GM12873 (cell line): ENCODE results near the gene RAB11FIP3.

Source experiments
- TF ChIP-seq, protein P1 (sequence below): IDR thresholded peaks from 2 replicates; pipeline ENCODE4 v1.5.1; 2012; ENCODE audit warnings: low read depth, mild to moderate bottlenecking, moderate library complexity, low read length, control low read depth; ENCODE audit not compliant: insufficient read depth; ENCODE audit errors: missing control alignments

Gene RAB11FIP3

GRCh38 chr16:549544-550263 is 124.3 kb downstream of the RAB11FIP3 start:
- TF ChIP-seq, protein P1, sequence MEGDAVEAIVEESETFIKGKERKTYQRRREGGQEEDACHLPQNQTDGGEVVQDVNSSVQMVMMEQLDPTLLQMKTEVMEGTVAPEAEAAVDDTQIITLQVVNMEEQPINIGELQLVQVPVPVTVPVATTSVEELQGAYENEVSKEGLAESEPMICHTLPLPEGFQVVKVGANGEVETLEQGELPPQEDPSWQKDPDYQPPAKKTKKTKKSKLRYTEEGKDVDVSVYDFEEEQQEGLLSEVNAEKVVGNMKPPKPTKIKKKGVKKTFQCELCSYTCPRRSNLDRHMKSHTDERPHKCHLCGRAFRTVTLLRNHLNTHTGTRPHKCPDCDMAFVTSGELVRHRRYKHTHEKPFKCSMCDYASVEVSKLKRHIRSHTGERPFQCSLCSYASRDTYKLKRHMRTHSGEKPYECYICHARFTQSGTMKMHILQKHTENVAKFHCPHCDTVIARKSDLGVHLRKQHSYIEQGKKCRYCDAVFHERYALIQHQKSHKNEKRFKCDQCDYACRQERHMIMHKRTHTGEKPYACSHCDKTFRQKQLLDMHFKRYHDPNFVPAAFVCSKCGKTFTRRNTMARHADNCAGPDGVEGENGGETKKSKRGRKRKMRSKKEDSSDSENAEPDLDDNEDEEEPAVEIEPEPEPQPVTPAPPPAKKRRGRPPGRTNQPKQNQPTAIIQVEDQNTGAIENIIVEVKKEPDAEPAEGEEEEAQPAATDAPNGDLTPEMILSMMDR, result no peak

- TF ChIP-seq, protein P1, result no peak
These were observed 125.8 kb downstream of the RAB11FIP3 start for GRCh38 chr16:551210-551609.

DNA sequence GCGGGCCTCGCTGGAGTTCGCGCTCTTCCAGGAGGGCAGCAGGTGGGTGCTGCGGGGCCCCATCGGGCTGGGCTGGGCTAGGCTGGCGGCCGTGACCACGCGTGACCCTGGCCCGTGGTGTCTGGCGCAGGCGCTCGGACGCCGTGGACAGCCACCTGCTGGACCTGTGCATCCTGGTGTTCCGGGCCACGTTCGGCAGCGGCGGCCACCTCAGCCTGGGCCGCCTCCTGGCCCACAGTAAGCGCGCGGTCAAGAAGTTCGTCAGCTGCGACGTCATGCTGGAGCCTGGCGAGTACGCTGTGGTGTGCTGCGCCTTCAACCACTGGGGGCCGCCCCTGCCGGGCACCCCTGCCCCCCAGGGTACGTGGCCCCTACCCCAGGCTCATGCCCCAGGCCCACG is 126.7 kb downstream of the RAB11FIP3 start:
- TF ChIP-seq, protein P1, result no peak

GRCh38 chr16:553601-554296 is 128.3 kb downstream of the RAB11FIP3 start:
- TF ChIP-seq, protein P1, result no peak

- TF ChIP-seq, protein P1, result no peak
These were observed 128.8 kb downstream of the RAB11FIP3 start for GRCh38 chr16:554297-554621.

GRCh38 chr16:554640-555365 is 129.4 kb downstream of the RAB11FIP3 start:
- TF ChIP-seq, protein P1, result no peak
